AG04449 (cell line): Measurements from ENCODE around the gene CLEC10A.
"Not testable (repeated sequence)": the region's sequence is repeated elsewhere in the genome, so short reads cannot be mapped to it uniquely, and the experiment has no call there.

Source experiments
- CTCF ChIA-PET: fragments of 350-600 bp; formaldehyde crosslinking; extraction: SDS; loops from one replicate; lab custom pipeline; 2021; ENCODE audit warnings: antibody characterized with exemption; lab: Yijun Ruan, JAX
- POLR2A ChIA-PET: fragments of 400-600, 350-600 bp; formaldehyde crosslinking; extraction: SDS; loops from one replicate; lab custom pipeline; 2020; ENCODE audit warnings: antibody characterized with exemption, inconsistent platforms; lab: Yijun Ruan, JAX
- DNase-seq: peaks from one replicate; pipeline ENCODE4 v3.0.0-alpha.2; 2010; ENCODE audit warnings: low read depth, low spot score
- H3K4me3 ChIP-seq: 2 replicates; pipeline ENCODE4 v1.5.1; 2011; ENCODE audit warnings: low read depth, mild to moderate bottlenecking, control low read depth, low read length
- TF ChIP-seq, protein P1 (sequence below): IDR thresholded peaks from one replicate; pipeline ENCODE4 v1.5.1; 2011; ENCODE audit warnings: mild to moderate bottlenecking, moderate library complexity, low read length, control low read depth, inconsistent platforms; ENCODE audit not compliant: insufficient read depth; ENCODE audit errors: missing control alignments

Gene CLEC10A

DNA sequence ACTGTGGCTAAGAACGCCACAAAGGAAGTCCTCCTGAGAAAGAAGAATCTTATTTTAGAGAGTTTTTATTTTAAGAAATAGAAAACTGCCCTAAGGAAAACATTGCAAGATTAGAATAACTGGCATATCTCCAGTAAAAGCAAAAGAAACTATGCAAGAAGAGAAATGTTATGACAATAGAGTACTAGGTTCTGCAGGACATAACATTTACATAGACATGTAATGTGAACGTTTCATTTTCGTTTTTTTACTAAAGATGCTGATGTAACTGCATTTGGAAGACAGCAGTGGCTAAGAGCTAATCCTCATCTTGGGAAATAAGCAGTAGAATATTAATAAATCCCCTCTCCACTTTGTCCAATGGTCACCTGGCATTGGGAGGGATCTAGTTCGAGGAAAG lies 42.3 kb upstream of the CLEC10A start:
- no peak for DNase-seq
- CTCF ChIA-PET: interaction anchor here (1.2 kb wide), 1 partner anchor 11 kb away, joined by 3 read pairs; no protein-coding TSS in a partner anchor
- H3K4me3 ChIP-seq: no peak overlapping the region
- TF ChIP-seq, protein P1, sequence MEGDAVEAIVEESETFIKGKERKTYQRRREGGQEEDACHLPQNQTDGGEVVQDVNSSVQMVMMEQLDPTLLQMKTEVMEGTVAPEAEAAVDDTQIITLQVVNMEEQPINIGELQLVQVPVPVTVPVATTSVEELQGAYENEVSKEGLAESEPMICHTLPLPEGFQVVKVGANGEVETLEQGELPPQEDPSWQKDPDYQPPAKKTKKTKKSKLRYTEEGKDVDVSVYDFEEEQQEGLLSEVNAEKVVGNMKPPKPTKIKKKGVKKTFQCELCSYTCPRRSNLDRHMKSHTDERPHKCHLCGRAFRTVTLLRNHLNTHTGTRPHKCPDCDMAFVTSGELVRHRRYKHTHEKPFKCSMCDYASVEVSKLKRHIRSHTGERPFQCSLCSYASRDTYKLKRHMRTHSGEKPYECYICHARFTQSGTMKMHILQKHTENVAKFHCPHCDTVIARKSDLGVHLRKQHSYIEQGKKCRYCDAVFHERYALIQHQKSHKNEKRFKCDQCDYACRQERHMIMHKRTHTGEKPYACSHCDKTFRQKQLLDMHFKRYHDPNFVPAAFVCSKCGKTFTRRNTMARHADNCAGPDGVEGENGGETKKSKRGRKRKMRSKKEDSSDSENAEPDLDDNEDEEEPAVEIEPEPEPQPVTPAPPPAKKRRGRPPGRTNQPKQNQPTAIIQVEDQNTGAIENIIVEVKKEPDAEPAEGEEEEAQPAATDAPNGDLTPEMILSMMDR: no peak
- POLR2A ChIA-PET: no interaction called here

DNA sequence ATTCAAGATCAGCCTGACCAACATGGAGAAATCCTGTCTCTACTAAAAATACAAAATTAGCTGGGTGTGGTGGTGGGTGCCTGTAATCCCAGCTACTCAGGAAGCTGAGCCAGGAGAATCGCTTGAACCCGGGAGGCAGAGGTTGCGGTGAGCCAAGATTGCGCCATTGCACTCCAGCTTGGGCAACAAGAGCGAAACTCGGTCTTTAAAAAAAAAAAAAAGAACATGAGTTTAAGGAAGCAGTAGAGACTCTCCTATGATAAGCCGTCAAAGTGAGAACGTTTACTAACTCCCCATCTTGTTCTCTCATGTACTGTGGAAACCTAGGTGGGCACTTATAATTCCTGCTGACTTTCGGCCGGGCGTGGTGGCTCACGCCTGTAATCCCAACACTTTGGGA lies 40.6 kb upstream of the CLEC10A start:
- CTCF ChIA-PET, POLR2A ChIA-PET, H3K4me3 ChIP-seq, DNase-seq: not testable (repeated sequence)

DNA sequence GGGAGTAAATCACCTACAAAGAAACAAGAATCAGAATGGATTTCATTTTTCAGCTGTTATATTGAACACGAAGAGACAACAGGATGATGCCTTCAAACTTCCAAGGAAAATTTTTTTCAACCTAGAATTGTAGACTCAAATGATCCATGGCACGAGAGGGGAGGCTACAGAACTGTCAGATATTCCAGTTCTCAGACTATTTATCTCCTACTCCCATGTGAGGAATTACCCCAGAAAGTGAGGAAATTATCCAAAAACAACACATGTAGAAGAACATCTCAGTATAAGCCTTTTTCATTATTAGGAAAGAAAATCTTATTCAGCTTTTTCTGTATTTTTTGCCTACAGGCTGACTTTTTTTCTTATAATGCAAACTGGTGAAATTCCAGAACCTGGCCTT lies 40.1 kb upstream of the CLEC10A start:
- TF ChIP-seq, protein P1: no peak
- ChIA-PET CTCF (no interaction called here), POLR2A (no interaction called here)
- no peak overlapping the region for H3K4me3 ChIP-seq
- DNase-seq: no peak

DNA sequence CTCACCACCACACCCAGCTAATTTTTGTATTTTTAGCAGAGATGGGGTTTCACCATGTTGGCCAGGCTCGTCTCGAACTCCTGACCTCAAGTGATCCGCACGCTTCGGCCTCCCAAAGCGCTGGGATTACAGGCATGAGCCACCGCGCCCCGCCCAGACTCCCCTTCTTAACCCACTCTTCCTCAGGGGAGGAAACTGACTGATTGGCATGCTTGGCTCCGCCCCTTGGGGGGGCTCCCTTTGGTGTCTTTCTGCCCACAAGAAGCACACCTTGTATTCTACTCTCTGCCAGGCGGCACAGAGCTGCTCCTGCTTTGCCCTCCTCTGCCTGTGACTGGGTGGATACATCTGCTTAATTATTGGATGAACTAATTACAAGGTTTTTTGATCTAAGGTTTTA lies 39.3 kb upstream of the CLEC10A start:
- TF ChIP-seq, protein P1: no peak
- no peak overlapping the region for H3K4me3 ChIP-seq
- POLR2A ChIA-PET: no interaction called here
- CTCF ChIA-PET: no interaction called here
- no peak for DNase-seq

DNA sequence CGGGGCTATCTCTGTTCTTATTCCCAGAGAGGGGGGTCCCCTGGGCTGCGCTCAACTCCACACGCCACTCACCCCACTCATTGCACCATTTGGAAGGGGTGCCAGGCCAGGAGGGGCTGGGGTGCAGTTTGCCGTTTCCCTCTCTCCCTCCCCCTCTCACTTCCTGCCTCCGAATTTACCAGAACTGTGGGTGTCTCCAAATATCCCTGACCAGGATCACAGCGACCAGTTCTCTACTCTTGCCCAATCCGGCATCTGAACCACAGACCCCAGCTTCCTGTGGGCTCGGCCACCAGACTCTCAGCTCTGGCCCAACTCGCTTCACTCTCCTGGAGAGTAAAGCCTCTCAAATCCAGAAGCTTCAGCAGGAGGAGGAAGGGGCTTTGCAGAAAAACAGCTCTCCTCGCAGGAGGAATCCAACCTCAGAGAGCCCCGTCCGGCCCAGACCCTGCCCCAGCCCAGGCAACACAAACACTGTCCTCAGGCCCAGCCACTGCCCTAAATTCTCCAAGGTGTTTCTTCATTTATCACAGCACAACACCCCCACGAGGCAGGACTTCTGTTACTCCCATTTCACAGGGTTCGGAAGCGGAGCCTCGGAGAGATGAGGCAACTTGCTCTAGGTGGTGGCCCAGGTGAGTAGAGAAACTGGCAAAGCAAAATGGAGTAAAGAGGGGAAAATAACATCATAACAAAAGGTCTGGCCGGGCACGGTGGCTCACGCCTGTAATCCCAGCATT lies 35.0 kb upstream of the CLEC10A start:
- CTCF ChIA-PET: interaction anchor here (1.0 to 1.2 kb wide), 2 partner anchors 21 to 22 kb away, joined by 4 to 5 read pairs; no protein-coding TSS in a partner anchor
- TF ChIP-seq, protein P1: no peak
- no peak overlapping the region for H3K4me3 ChIP-seq
- POLR2A ChIA-PET: no interaction called here
- DNase-seq: no peak

DNA sequence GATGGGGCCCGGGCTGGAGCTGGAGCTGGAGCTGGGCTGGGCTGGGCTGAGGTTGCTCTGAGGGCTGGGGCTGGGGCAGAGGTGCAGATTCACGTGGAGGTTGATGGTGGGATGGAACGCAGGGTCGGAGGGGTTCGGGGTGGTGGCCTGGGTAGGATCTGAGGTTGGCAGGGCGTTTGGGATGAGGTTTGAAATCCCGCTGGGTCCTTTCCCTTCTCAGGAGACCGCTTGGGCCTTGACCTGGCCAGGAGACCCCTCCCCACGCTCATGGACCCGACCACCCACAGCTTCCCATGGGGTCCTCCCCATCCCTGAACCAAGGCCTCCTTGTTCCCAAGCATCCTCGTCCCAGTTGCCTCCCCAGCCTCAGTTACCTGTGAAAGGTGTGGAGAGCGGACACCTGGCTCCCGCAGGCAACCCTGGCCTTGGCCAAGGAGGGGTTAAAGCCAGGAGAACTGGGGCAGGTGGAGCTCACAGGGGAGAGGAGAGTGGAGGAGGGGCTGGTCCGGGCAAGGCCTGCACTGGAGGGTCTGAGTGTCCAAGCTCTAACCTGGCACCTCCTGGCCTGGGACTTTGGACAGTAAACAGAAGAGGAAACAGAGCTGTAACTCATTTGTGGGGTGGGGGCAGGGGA lies 34.3 kb upstream of the CLEC10A start, which contains the start of gene ASGR2:
ASGR2 (minus strand) TSS at position 582 of the 634 bp plus-strand sequence. CDS start 582 bp downstream, outside the sequence.
- TF ChIP-seq, protein P1: no peak
- ChIA-PET CTCF (interaction anchor here (1.2 kb wide), 1 partner anchor 23 kb away, joined by 4 read pairs; no protein-coding TSS in a partner anchor), POLR2A (no interaction called here)
- no peak for DNase-seq
- no peak within 1 kb of the TSS for H3K4me3 ChIP-seq
